GM18511 (cell line): ENCODE results near the gene CACNG7.

Experiments
- ATAC-seq: cut with Tn5 transposase; IDR thresholded peaks from one replicate; pipeline ENCODE4 v1.9.1; 2021; ENCODE audit warnings: mild to moderate bottlenecking, moderate library complexity; ENCODE audit not compliant: unreplicated experiment

The CACNG7 gene

GRCh38 chr19:53903055-53903680 lies 5.9 kb upstream of the CACNG7 start:
- ATAC-seq = no peak

- no peak for ATAC-seq
Measured at GRCh38 chr19:53904909-53905308, 4.2 kb upstream of the CACNG7 start.

- ATAC-seq = no peak
Measured at GRCh38 chr19:53905787-53906186, 3.3 kb upstream of the CACNG7 start.

- ATAC-seq = no peak
Measured at GRCh38 chr19:53906211-53907192, 2.6 kb upstream of the CACNG7 start.

GRCh38 chr19:53907193-53907581 lies 1.9 kb upstream of the CACNG7 start:
- ATAC-seq = no peak

GRCh38 chr19:53907690-53908089 lies 1.4 kb upstream of the CACNG7 start:
- ATAC-seq = no peak

- no peak for ATAC-seq
Measured at GRCh38 chr19:53908106-53908934, 758 bp upstream of the CACNG7 start.

- no peak for ATAC-seq
Measured at GRCh38 chr19:53909471-53910169, 542 bp downstream of the CACNG7 start.

GRCh38 chr19:53910170-53910518 lies 1.1 kb downstream of the CACNG7 start:
- ATAC-seq = no peak

- no peak for ATAC-seq
Measured at GRCh38 chr19:53912653-53913052, 3.6 kb downstream of the CACNG7 start.

GRCh38 chr19:53915000-53915399 lies 5.9 kb downstream of the CACNG7 start:
- no peak for ATAC-seq

GRCh38 chr19:53916004-53916403 lies 6.9 kb downstream of the CACNG7 start:
- no peak for ATAC-seq

- no peak for ATAC-seq
Measured at GRCh38 chr19:53917356-53917755, 8.3 kb downstream of the CACNG7 start.

GRCh38 chr19:53927739-53928138 lies 18.7 kb downstream of the CACNG7 start:
- ATAC-seq = no peak

- ATAC-seq = no peak
Measured at GRCh38 chr19:53936029-53936428, 27.0 kb downstream of the CACNG7 start.

GRCh38 chr19:53942001-53942786 lies 33.1 kb downstream of the CACNG7 start:
- no peak for ATAC-seq

- no peak for ATAC-seq
Measured at GRCh38 chr19:53944416-53944815, 35.3 kb downstream of the CACNG7 start.

GRCh38 chr19:53944933-53945332 lies 35.9 kb downstream of the CACNG7 start:
- no peak for ATAC-seq

- no peak for ATAC-seq
Measured at GRCh38 chr19:53945441-53945840, 36.4 kb downstream of the CACNG7 start.

- ATAC-seq = no peak
Measured at GRCh38 chr19:53945998-53946397, 36.9 kb downstream of the CACNG7 start.
